GM18498 (cell line): Measurements from ENCODE around the gene CCDC192.
A peak's percentile ranks its signal among the peaks of the same experiment; 100 is the strongest.
"Not testable (repeated sequence)": the region's sequence is repeated elsewhere in the genome, so short reads cannot be mapped to it uniquely, and the experiment has no call there.

ENCODE experiments used
- ATAC-seq: cut with Tn5 transposase; IDR thresholded peaks from one replicate; pipeline ENCODE4 v1.9.1; 2021; ENCODE audit warnings: mild to moderate bottlenecking, moderate library complexity; ENCODE audit not compliant: unreplicated experiment

The CCDC192 gene

GRCh38 chr5:127758766-127759283 lies 55.6 kb downstream of the CCDC192 start:
- no peak for ATAC-seq

DNA sequence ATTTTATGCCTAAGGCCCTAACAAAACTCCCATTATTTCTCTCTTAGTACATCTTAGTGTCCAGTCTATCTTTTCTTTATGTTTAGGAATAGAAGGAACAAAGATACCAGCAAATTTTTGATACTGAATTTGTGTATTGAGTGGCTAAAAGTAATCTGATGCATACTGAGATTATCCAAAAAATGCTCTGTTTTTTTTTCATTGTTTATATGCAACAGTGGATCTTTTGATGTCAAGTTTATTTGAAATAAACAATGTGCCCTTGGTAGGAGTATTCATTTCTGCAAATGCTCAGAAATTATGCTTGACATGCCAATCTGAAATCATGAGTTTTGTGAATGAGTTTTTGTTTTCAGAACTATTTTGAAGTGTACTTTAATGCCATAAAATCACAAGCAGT lies 58.7 kb downstream of the CCDC192 start:
- ATAC-seq, result no peak

DNA sequence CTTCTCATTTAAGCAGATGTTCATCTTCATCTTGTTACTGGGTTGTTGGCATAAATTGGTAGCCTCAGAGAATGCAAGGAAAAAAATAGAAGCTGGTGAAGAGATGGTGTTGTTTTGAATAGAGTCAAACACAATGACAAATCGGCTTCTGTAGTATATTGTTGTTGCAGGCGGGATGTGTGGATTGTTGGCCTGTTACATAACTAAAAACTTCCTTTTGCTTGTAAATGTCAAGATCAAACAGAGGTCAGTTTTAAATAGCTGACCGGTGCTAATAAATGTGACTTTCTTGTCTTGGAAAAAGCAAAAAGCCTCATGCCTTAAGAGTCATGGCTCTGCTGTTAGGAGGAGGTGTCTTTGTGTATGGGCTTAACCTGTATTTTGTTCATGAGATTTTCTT lies 59.2 kb downstream of the CCDC192 start:
- ATAC-seq, result no peak

DNA sequence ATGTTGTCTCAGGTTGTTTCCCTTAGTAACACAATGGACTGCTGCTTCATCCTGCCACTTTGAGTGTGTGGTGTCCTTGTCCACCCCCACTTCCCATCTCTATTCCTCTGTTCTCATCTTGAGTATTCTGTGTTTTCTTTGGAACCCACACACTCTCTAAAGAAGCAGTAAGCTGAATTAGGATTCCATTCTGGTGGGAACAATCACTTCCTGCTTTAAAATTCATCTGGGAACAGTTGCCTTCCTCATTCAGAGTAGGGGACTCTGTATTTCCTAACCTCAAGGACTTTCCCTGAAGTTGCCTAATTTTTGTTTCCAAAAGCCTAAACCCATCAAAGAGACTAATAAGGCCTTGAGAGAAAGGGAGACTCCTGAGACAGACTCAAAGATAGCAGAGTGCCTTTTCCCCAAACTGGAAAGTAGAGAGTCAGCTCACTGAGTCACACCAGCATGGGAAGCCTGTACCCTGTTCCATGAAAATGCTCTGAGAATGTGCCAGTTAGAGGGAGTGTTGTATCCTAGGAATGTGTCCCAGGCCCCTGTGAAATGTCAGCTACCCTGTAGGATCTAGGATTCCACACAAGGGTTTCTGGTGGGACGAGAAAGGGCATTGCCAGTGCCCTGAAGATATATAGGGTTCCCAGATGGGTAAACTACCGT lies 63.6 kb downstream of the CCDC192 start:
- ATAC-seq, result no peak

DNA sequence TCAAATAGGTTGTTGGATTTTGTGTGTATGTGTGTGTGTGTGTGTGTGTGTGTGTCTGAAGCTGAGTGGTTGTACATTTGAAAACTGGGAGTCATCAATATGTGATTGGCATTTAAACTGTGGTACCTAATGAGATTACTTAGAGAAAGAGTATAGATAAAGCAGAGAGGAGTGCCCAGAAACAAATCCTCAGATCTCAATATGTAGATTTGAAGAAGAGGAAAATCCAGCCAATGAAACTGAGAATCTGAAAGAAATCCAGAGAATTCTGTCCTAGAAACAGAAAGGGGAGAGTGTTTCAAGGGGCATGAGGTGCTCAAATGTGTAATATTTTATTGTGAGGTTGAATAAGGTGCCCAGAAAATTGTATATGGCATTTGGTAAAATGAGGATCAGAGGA lies 66.2 kb downstream of the CCDC192 start:
- ATAC-seq, result no peak

DNA sequence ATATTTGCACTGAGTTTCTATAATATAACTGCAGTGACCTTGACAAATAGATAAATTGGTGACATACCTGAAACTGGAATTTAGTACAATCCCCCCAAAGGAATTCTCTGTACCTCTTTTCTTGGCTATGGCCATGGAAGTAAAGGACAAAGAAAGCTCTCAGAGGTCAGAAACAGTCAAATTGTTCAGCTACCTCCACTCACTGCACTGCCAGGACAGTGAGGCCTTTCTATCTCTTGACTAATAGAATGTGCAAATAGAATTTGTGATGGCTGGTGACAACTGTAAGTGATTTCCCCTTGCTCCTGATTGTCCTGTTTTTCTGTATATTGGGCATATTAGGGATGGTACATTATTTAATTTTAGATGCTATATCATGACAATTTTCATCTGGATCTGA lies 67.1 kb downstream of the CCDC192 start:
- ATAC-seq, result no peak

DNA sequence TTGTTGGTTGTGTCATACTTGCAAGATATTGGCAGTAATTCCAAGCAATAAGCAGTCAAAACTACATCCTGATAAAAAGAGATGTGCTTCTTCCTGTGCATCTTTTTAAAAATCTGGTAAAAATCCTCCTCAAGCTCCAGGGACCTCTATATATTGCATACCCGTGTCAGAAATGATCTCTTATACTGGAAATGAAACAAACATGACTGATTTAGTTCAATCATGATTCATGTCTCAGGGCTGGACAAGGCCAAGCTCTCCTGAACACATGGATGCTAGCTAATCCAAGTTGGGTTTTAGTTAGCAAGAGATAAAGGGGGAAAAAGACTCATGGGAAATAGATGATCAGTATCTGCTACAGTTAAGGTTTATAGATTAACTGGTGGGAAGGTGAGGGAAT lies 69.3 kb downstream of the CCDC192 start:
- ATAC-seq, result no peak

DNA sequence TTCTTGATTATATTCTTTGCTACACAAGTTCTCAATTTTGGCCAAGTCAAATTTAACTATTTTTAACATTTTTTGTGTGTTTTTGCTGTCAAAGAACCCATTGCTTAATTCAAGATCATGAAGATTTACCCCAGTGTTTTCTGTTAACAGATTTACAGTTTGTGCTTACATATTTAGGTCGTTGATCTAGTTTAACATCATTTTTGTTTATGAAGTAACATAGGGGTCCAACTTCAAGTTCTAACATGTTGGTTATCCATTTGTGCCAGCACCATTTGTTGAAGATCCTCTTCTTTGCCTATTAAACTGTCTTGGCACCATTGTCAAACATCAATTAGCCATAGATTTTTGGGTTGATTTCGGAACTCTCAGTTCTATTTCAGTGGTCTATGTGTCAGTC lies 71.0 kb downstream of the CCDC192 start:
- ATAC-seq, result no peak

DNA sequence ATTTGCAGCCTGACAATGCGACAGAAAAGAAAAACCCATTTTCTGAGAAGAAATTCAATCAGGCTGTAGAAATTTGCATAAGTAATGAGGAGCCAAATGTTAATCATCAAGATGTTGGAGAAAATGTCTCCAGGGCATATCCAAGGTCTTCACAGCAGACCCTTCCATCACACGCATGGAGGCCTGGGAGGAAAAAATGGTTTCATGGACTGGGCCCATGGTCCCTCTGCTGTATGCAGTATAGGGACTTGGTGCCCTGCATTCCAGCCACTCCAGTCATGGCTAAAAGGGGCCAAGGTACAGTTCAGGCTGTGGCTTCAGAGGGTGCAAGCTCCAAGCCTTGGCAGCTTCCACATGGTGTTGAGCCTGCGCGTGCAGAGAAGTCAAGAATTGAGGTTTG lies 73.3 kb downstream of the CCDC192 start:
- ATAC-seq, result no peak

DNA sequence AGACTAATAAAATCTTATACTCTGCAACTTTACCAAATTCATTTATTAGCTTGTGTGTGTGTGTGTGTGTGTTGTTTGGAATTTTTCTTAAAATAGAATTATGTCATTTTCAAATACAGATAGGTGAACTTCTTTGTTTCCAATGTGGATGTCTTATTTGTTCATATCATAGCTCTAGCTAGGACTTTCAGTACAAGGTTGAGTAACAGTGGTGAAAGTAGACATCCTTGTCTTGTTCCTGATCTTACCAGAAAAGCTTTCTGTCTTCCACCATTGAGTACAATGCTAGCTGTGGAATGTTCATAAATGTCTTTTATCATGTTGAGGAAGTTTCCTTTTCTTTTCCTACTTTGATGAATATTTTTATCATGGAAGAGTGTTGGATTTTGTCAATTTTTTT lies 74.8 kb downstream of the CCDC192 start:
- ATAC-seq, result no peak

DNA sequence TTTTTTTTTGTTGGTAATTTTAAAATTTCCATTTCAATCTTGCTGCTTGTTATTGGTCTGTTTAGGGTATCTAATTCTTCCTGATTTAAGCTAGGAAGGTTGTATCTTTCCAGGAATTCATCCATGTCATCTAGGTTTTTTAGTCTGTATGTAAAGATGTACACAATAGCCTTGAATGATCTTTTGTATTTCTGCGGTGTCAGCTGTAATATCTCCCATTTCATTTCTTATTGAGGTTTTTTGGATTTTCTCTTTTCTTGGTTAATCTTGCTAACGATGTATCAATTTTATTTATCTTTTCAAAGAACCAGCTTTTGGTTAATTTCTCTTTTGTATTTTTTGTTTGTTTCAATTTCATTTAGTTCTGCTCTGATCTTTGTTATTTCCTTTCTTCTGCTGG lies 79.3 kb downstream of the CCDC192 start:
- not testable (repeated sequence) for ATAC-seq

- ATAC-seq, result peak; percentile 85
These were observed 82.1 kb downstream of the CCDC192 start for GRCh38 chr5:127785098-127785927.

DNA sequence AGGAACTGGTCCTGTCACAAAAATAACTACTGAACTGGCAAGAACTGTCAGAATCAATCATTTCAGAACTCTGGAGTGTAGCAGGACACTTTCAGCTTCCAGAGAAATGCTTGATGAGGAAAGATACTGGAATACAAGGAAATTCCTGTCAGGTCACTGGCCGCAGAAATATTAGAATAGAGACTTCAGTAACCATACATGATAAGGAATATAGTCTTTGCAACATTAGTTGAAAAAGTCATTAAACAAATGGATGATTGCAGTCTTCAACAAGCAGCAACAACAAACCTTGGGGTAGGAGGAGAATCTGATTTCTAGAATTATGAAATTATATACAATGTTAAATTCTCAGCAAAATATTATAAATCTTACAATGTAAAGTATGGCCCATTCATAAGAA lies 88.2 kb downstream of the CCDC192 start:
- ATAC-seq, result no peak

GRCh38 chr5:127791908-127792307 lies 88.7 kb downstream of the CCDC192 start:
- not testable (repeated sequence) for ATAC-seq

- ATAC-seq, result no peak
These were observed 89.9 kb downstream of the CCDC192 start for GRCh38 chr5:127793052-127793451.

- no peak for ATAC-seq
These were observed 90.7 kb downstream of the CCDC192 start for GRCh38 chr5:127793879-127794278.

DNA sequence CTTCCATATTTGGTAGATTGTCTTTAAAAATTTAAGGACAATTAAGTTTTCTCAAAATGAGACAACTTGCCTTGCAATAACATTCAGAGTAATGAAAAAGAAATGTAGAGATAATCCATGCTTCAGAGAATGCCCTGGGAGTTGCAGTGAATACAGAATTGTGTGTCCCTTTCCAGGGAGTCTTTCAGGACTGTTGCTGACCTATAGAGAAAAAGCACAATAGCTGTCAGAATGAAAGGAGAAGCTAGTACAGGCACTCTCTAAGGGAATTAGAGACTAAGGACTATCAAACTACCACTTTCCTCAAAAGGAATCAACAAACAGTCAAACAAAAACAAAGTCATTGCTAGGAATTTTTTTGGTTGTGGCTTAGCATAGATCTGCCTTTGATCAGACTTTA lies 93.0 kb downstream of the CCDC192 start:
- ATAC-seq, result no peak

- no peak for ATAC-seq
These were observed 96.2 kb downstream of the CCDC192 start for GRCh38 chr5:127799293-127799905.

- no peak for ATAC-seq
These were observed 98.7 kb downstream of the CCDC192 start for GRCh38 chr5:127801751-127802476.

GRCh38 chr5:127802477-127802865 lies 99.3 kb downstream of the CCDC192 start:
- no peak for ATAC-seq

- no peak for ATAC-seq
These were observed 101.8 kb downstream of the CCDC192 start for GRCh38 chr5:127804886-127805426.
